ENCODE measurements around the gene VARS2. TPM values are rescaled to one million over a fixed set of nuclear protein-coding genes. Genes with fewer than 3 reads are reported as not detected.

Gene VARS2
- total RNA-seq, 1 donor from 2014 or later, result 21.0 TPM

GRCh38 chr6:30955367-30956042 is 41.5 kb downstream of the VARS2 start:
- intact Hi-C loops (cut with micrococcal nuclease), result no loop called here
- TF ChIP-seq CTCF (IDR thresholded peaks at IDR 0.05; ENCODE audit: borderline replicate concordance), result no peak
- H3K27ac ChIP-seq (replicated peaks), result no peak overlapping the region

GRCh38 chr6:30957716-30958115 is 43.7 kb downstream of the VARS2 start:
- intact Hi-C loops (cut with micrococcal nuclease), result no loop called here
- no peak for TF ChIP-seq CTCF (IDR thresholded peaks at IDR 0.05; ENCODE audit: borderline replicate concordance)
- Histone ChIP-seq H3K4me3 (no peak overlapping the region), H3K27ac (replicated peaks) (no peak overlapping the region), H3K27me3 (ENCODE audit: low read depth) (peaks cover 21% of the 10 kb centered on the region), H3K4me1 (peaks cover 14% of the 10 kb centered on the region), H3K36me3 (no peaks in the 10 kb centered on the region), H3K9me3 (replicated peaks) (no peaks in the 10 kb centered on the region)
- DNase-seq, result no peak

More at GRCh38 chr6:30955367-30956042, 41.5 kb downstream of the VARS2 start:
- Histone ChIP-seq H3K36me3 (no peaks in the 10 kb centered on the region), H3K4me1 (peaks cover 14% of the 10 kb centered on the region), H3K4me3 (peak overlapping the region; percentile 67), H3K9me3 (replicated peaks) (no peaks in the 10 kb centered on the region), H3K27me3 (ENCODE audit: low read depth) (peaks cover 21% of the 10 kb centered on the region)
- DNase-seq, result peak; percentile 65

- H3K27me3 ChIP-seq (ENCODE audit: low read depth), result peaks cover 28% of the 10 kb centered on the region
- TF ChIP-seq CTCF (IDR thresholded peaks at IDR 0.05; ENCODE audit: borderline replicate concordance), result no peak
Measured at GRCh38 chr6:30960907-30961673, 47.1 kb downstream of the VARS2 start.

GRCh38 chr6:30962716-30963115 is 48.7 kb downstream of the VARS2 start:
- intact Hi-C loops (cut with micrococcal nuclease), result no loop called here
- peaks cover 24% of the 10 kb centered on the region for H3K27me3 ChIP-seq (ENCODE audit: low read depth)
- TF ChIP-seq CTCF (IDR thresholded peaks at IDR 0.05; ENCODE audit: borderline replicate concordance), result no peak
- H3K4me3 ChIP-seq, result no peak overlapping the region
- no peak overlapping the region for H3K27ac ChIP-seq (replicated peaks)
- no peaks in the 10 kb centered on the region for H3K36me3 ChIP-seq
- DNase-seq, result no peak
- no peaks in the 10 kb centered on the region for H3K4me1 ChIP-seq
- H3K9me3 ChIP-seq (replicated peaks), result no peaks in the 10 kb centered on the region

More at GRCh38 chr6:30960907-30961673, 47.1 kb downstream of the VARS2 start:
- Histone ChIP-seq H3K9me3 (replicated peaks) (no peaks in the 10 kb centered on the region), H3K27ac (replicated peaks) (no peak overlapping the region), H3K36me3 (no peaks in the 10 kb centered on the region), H3K4me1 (peaks cover 3% of the 10 kb centered on the region), H3K4me3 (no peak overlapping the region)
- DNase-seq, result no peak
- intact Hi-C loops (cut with micrococcal nuclease), result no loop called here

- H3K27me3 ChIP-seq (ENCODE audit: low read depth), result peaks cover 19% of the 10 kb centered on the region
- H3K4me1 ChIP-seq, result no peaks in the 10 kb centered on the region
- no peak overlapping the region for H3K27ac ChIP-seq (replicated peaks)
- intact Hi-C loops (cut with micrococcal nuclease), result no loop called here
- H3K9me3 ChIP-seq (replicated peaks), result no peaks in the 10 kb centered on the region
- no peak overlapping the region for H3K4me3 ChIP-seq
- no peak for TF ChIP-seq CTCF (IDR thresholded peaks at IDR 0.05; ENCODE audit: borderline replicate concordance)
- DNase-seq, result no peak
- no peaks in the 10 kb centered on the region for H3K36me3 ChIP-seq
Measured at GRCh38 chr6:30963641-30964040, 49.6 kb downstream of the VARS2 start.
